Coronary artery (tissue), 2 donors: ENCODE data around the gene PMF1.
"Not testable (repeated sequence)": the region's sequence is repeated elsewhere in the genome, so short reads cannot be mapped to it uniquely, and the experiment has no call there.

Source experiments
- DNase-seq: peaks from one replicate; pipeline ENCODE4 v3.0.0-alpha.2; 2017; ENCODE audit warnings: low spot score
- H3K27ac ChIP-seq, 2 donors: fragments of 200-600 bp; sonication (generic); one replicate each; pipeline ENCODE4 v1.5.1; 2016 to 2019
- H3K4me3 ChIP-seq: fragments of 200-600 bp; sonication (generic); 2 replicates; pipeline ENCODE4 v1.5.1; 2016; ENCODE audit warnings: mild to moderate bottlenecking, moderate library complexity
- TF ChIP-seq, protein P1 (sequence below): fragments of 200-600 bp; sonication (generic); IDR thresholded peaks from one replicate; pipeline ENCODE4 v1.5.1; 2019; ENCODE audit warnings: antibody characterized with exemption

The PMF1 gene

DNA sequence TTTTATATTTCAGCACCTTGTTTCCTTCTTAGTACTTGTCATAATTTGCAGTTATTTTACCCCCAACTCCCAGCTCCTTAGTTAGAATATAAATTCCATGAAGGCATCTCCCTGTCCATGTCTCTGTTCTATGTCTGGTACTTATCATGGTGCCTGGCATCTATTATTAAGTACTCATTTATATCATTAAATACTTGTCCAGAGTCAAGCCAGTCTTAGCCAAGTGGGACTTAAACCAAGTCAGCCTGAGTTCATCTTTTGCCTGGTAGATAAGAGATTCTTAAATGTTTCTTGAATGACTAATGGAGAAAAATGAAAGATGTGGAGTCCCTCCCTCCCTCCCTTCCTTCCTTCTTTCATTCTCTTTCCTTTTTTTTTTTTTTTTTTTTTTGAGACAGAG lies 9.5 kb upstream of the PMF1 start:
- Histone ChIP-seq H3K27ac (peak overlapping the region in 1 of 2 donors; percentile 39), H3K4me3 (no peak overlapping the region)
- DNase-seq = no peak
- TF ChIP-seq, protein P1, sequence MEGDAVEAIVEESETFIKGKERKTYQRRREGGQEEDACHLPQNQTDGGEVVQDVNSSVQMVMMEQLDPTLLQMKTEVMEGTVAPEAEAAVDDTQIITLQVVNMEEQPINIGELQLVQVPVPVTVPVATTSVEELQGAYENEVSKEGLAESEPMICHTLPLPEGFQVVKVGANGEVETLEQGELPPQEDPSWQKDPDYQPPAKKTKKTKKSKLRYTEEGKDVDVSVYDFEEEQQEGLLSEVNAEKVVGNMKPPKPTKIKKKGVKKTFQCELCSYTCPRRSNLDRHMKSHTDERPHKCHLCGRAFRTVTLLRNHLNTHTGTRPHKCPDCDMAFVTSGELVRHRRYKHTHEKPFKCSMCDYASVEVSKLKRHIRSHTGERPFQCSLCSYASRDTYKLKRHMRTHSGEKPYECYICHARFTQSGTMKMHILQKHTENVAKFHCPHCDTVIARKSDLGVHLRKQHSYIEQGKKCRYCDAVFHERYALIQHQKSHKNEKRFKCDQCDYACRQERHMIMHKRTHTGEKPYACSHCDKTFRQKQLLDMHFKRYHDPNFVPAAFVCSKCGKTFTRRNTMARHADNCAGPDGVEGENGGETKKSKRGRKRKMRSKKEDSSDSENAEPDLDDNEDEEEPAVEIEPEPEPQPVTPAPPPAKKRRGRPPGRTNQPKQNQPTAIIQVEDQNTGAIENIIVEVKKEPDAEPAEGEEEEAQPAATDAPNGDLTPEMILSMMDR = no peak

DNA sequence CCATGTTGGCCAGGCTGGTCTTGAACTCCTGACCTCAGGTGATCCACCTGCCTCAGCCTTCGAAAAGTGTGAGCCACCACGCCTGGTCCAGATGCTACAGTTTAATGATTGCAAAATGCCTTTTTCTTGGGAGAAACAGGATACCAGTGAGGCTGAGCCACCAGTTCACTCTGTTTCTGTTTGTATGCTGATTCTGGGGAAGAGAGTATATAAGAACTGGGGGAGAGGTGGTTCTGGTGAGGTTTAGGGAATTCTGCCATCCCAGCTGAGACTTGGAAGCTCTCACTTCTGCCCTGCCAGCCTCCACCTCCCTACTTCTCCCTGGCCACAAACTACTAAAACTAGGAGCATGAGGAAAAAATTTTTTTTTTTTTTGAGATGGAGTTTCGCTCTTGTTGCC lies 8.1 kb upstream of the PMF1 start:
- peak overlapping the region in 1 of 2 donors; percentile 15 for H3K27ac ChIP-seq
- no peak overlapping the region for H3K4me3 ChIP-seq
- DNase-seq = no peak
- TF ChIP-seq, protein P1 = no peak

DNA sequence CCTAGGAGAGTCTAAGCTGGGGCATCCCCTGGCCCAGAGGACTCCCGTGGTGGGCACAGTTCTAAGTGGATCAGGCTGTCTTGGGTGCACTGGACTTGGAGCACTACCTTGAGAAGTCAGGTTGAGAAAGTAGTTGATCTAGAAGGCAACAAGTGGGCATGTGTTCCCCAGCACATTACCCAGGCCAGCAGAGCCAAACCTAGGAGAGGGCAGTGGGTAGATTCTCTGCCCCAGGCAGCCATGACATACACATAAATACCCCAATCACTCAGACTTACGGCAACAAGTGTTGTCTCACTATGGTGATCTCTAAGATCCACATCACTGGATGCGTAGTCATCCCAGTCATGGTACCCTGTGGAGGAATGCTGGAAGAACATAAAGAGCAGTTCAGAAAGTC lies 1.6 kb upstream of the PMF1 start:
- DNase-seq = no peak
- Histone ChIP-seq H3K27ac (no peak overlapping the region), H3K4me3 (no peak overlapping the region)
- TF ChIP-seq, protein P1 = no peak

DNA sequence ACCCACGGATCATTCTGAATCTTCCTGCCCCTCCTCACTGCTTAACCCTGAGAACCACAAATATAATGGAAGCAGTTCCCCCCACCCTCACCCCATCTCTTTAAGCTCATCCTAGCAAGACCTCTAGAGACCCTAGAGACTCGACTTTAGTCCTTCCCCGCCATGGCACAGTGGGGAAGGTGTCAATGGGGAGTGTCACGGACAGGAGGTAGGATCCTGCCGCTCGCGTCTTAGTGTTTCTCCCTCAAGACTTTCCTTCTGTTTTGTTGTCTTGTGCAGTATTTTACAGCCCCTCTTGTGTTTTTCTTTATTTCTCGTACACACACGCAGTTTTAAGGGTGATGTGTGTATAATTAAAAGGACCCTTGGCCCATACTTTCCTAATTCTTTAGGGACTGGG lies 677 bp upstream of the PMF1 start:
- H3K4me3 ChIP-seq = peak overlapping the region; percentile 90

DNA sequence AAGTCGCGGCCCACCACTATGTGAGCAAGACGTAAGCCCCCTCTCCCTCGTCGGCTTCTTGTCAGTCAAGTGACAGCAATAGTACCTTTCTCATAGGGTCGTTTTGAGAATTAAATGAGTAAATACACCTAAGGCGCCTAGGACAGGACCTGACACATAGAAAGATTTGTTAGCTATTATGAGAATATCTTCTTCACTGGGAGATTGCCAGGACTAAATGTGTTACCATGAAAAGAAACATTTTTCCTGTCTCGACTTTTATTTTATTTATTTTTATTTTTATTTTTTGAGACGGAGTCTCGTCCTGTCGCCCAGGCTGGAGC lies 798 bp downstream of the PMF1 start:
- no peak for DNase-seq
- Histone ChIP-seq H3K27ac (peak overlapping the region; percentile 98 to 99), H3K4me3 (peak overlapping the region; percentile 90)
- TF ChIP-seq, protein P1 = no peak

More for the DNA sequence above, 677 bp upstream of the PMF1 start:
- no peak for DNase-seq
- TF ChIP-seq, protein P1 = no peak
- H3K27ac ChIP-seq = peak overlapping the region; percentile 98 to 99

DNA sequence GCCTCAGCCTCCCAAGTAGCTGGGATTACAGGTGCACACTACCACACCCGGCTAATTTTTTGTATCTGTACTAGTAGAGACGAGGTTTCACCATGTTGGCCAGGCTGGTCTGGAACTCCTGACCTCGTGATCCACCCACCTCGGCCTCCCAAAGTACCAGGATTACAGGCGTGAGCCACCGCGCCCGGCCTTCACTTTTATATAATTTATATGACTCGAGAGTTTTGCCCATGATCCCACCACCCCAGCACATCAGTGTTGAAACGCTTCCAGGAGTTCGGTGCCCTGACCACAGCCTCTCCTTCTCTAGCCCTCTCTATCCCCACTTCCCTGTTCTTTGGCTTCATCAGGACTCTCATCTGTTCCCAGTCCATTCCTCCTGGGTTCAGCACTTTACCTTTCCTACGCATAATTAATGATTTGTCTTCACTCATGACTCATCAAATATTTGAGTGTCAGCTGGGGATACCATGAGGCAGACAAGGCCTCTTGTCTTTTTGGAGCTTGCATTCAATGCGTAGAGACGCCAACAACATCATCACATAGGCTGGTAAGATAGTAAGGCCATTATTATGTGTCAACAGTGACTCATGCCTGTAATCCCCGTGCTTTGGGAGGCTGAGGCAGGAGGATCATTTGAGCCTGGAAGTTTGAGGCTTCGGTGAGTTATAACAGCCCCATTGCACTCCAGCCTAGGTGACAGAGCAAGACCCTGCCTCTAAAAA lies 1.4 kb downstream of the PMF1 start:
- TF ChIP-seq, protein P1 = no peak
- no peak for DNase-seq
- H3K4me3 ChIP-seq = peak overlapping the region; percentile 90
- H3K27ac ChIP-seq = peak overlapping the region in 1 of 2 donors; percentile 98

DNA sequence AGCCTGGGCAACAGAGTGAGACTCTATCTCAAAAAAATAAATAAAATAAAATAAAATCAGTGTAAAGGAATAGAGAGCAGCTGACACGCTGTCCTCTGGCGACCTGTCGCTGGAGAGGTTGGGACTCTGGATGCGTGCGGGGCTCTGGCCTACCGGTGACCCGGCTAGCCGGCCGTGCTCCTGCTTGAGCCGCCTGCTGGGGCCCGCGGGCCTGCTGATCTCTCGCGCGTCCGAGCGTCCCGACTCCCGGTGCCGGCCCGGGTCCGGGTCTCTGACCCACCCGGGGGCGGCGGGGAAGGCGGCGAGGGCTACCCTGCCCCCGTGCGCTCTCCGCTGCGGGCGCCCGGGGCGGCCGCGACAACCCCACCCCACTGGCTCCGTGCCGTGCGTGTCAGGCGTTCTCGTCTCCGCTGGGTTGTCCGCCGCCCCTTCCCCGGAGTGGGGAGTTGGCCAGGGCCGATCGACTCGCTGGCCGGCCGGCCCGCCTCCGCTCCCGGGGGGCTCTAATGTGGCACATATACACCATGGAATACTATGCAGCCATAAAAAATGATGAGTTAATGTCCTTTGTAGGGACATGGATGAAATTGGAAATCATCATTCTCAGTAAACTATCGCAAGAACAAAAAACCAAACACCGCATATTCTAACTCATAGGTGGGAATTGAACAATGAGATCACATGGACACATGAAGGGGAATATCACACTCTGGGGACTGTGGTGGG lies 3.7 kb downstream of the PMF1 start:
- DNase-seq, H3K4me3 ChIP-seq, H3K27ac ChIP-seq: not testable (repeated sequence)
